ENCODE results near the gene PPM1J. TPM values are rescaled to one million over a fixed set of nuclear protein-coding genes. Genes with fewer than 3 reads are reported as not detected.

The PPM1J gene
- total and polyA plus RNA-seq, 9 of the 15 experiments (the other 6 are each of a cell fraction or from before 2014, with no cell fraction given) = 0.25 to 10.5 (median 4.2) TPM

GRCh38 chr1:112700290-112701226, 14.6 kb downstream of the PPM1J start (continued):
- 0 out of 2 replicates have a peak, but pooled peaks have one; percentile 21 for TF ChIP-seq ZNF407 (IDR thresholded peaks at IDR 0.05; ENCODE audit: low read depth)
- TF ChIP-seq RBFOX2 (IDR thresholded peaks at IDR 0.05; ENCODE audit: low read depth, low read length) = peak; percentile 69; the same call in 1 of the 2 replicates
- no peak for TF ChIP-seq KAT2B (IDR thresholded peaks at IDR 0.05; ENCODE audit: low read depth, low read length)
- TF ChIP-seq GATAD2B (IDR thresholded peaks at IDR 0.05; ENCODE audit: borderline replicate concordance) = peak; percentile 96
- TF ChIP-seq PYGO2 (tag; IDR thresholded peaks at IDR 0.05) = no peak; the same call in 1 of the 2 replicates
- no peak for TF ChIP-seq ZNF143 (CRISPR knock-in tag; IDR thresholded peaks at IDR 0.05)
- peak; percentile 97 for TF ChIP-seq SMAD1 (IDR thresholded peaks at IDR 0.05; ENCODE audit: low read depth, low read length, partially characterized antibody)
- TF ChIP-seq ZNF121 (CRISPR knock-in tag; conservative IDR thresholded peaks at IDR 0.05) = no peak
- TF ChIP-seq PHF21A (IDR thresholded peaks at IDR 0.05; ENCODE audit: borderline replicate concordance, low read depth) = peak; percentile 91; the same call in 1 of the 2 replicates
- no peak for TF ChIP-seq RBM25 (IDR thresholded peaks at IDR 0.05; ENCODE audit: low read depth, low read length, severe bottlenecking)
- TF ChIP-seq THRAP3 (IDR thresholded peaks at IDR 0.05; ENCODE audit: borderline replicate concordance) = no peak; the same call in 1 of the 2 replicates
- TF ChIP-seq NCOA1 (IDR thresholded peaks at IDR 0.05; ENCODE audit: low read depth) = peak; percentile 93
- TF ChIP-seq BRD9 (IDR thresholded peaks at IDR 0.05; ENCODE audit: low read depth, partially characterized antibody) = peak; percentile 94
- TF ChIP-seq EWSR1 (IDR thresholded peaks at IDR 0.05; ENCODE audit: borderline replicate concordance, low read depth, partially characterized antibody) = no peak
- TF ChIP-seq ERF (CRISPR knock-in tag; IDR thresholded peaks at IDR 0.05) = peak; percentile 77; the same call in 1 of the 2 replicates
- peak; percentile 95 for TF ChIP-seq FOSL1 (tag; conservative IDR thresholded peaks at IDR 0.05)
- peak; percentile 92 for TF ChIP-seq CCNT2 (IDR thresholded peaks at IDR 0.05; ENCODE audit: borderline replicate concordance, extremely low read depth, insufficient read length, low read depth, low read length)
- TF ChIP-seq USF1 (CRISPR knock-in tag; IDR thresholded peaks at IDR 0.05) = no peak
- 0 out of 2 replicates have a peak, but pooled peaks have one; percentile 64 for TF ChIP-seq CCAR2 (IDR thresholded peaks at IDR 0.05; ENCODE audit: low read depth, low read length)
